HEK293 (cell line): Measurements from ENCODE around the gene BORCS8.

ENCODE experiments used
- CTCF ChIA-PET: fragments of 350-600 bp; formaldehyde crosslinking; extraction: SDS; loops from one replicate; lab custom pipeline; 2021; ENCODE audit warnings: antibody characterized with exemption; lab: Yijun Ruan, JAX
- POLR2A ChIA-PET: fragments of 300-600 bp; formaldehyde crosslinking; extraction: SDS; loops from one replicate; lab custom pipeline; 2020; ENCODE audit warnings: antibody characterized with exemption, inconsistent platforms; lab: Yijun Ruan, JAX
- H3K27ac ChIP-seq: fragments of 200-500 bp; sonication (Bioruptor generic); 2 replicates; pipeline ENCODE4 v1.5.1; 2014; ENCODE audit warnings: low read depth, low read length, control low read depth, inconsistent platforms; ENCODE audit errors: extremely low read depth
- H3K36me3 ChIP-seq, 2 experiments: fragments of 200-500 bp in 1 of 2; sonication (Bioruptor generic) in 1 of 2; 1 replicate in 1 of 2; 2 replicates in 1 of 2; pipeline ENCODE4 v1.5.1; 2014 to 2017; ENCODE audit warnings: inconsistent platforms in 2 of 2, low read length in 2 of 2; ENCODE audit not compliant: control insufficient read depth in 2 of 2, insufficient read depth in 1 of 2
- H3K4me1 ChIP-seq: fragments of 200-500 bp; sonication (Bioruptor generic); 2 replicates; pipeline ENCODE4 v1.5.1; 2014; ENCODE audit warnings: mild to moderate bottlenecking, low read length, inconsistent platforms; ENCODE audit not compliant: control insufficient read depth, insufficient read depth
- H3K4me3 ChIP-seq: 2 replicates; pipeline ENCODE4 v1.5.1; 2011; ENCODE audit warnings: low read depth, mild to moderate bottlenecking, control low read depth, low read length, moderate library complexity
- H3K9me3 ChIP-seq: fragments of 200-500 bp; sonication (Bioruptor generic); 2 replicates; pipeline ENCODE4 v1.5.1; 2014; ENCODE audit warnings: low read depth, low read length, inconsistent platforms; ENCODE audit not compliant: control insufficient read depth, insufficient read depth
- GLIS2 ChIP-seq: fragments of 450-650 bp; formaldehyde crosslinking; IDR thresholded peaks from 2 replicates; pipeline ENCODE4 v1.5.1; 2016; ENCODE audit warnings: missing biosample characterization, missing genetic modification characterization
- SCRT2 ChIP-seq: fragments of 450-650 bp; formaldehyde crosslinking; IDR thresholded peaks from 2 replicates; pipeline ENCODE4 v1.5.1; 2016; ENCODE audit warnings: missing biosample characterization, missing genetic modification characterization
- WT1 ChIP-seq: fragments of 450-650 bp; formaldehyde crosslinking; IDR thresholded peaks from 2 replicates; pipeline ENCODE4 v1.5.1; 2016; ENCODE audit warnings: missing biosample characterization, missing genetic modification characterization
- ZNF121 ChIP-seq: fragments of 450-650 bp; formaldehyde crosslinking; IDR thresholded peaks from 2 replicates; pipeline ENCODE4 v1.5.1; 2016; ENCODE audit warnings: missing biosample characterization, missing genetic modification characterization
- ZNF132 ChIP-seq: fragments of 450-650 bp; formaldehyde crosslinking; IDR thresholded peaks from 2 replicates; pipeline ENCODE4 v1.5.1; 2017; ENCODE audit warnings: missing biosample characterization, missing genetic modification characterization, borderline replicate concordance
- ZNF175 ChIP-seq: fragments of 450-650 bp; formaldehyde crosslinking; IDR thresholded peaks from 2 replicates; pipeline ENCODE4 v1.5.1; 2016; ENCODE audit warnings: missing biosample characterization, missing genetic modification characterization
- ZNF221 ChIP-seq: fragments of 450-650 bp; formaldehyde crosslinking; IDR thresholded peaks from 2 replicates; pipeline ENCODE4 v1.5.1; 2017; ENCODE audit warnings: missing biosample characterization, missing genetic modification characterization, borderline replicate concordance
- ZNF223 ChIP-seq: fragments of 450-650 bp; formaldehyde crosslinking; IDR thresholded peaks from 2 replicates; pipeline ENCODE4 v1.5.1; 2016; ENCODE audit warnings: missing biosample characterization, missing genetic modification characterization
- ZNF24 ChIP-seq: fragments of 450-650 bp; formaldehyde crosslinking; IDR thresholded peaks from 2 replicates; pipeline ENCODE4 v1.5.1; 2016; ENCODE audit warnings: missing biosample characterization, missing genetic modification characterization
- ZNF473 ChIP-seq: fragments of 450-650 bp; formaldehyde crosslinking; IDR thresholded peaks from 2 replicates; pipeline ENCODE4 v1.5.1; 2017; ENCODE audit warnings: missing biosample characterization, missing genetic modification characterization
- ZNF518A ChIP-seq: fragments of 450-650 bp; formaldehyde crosslinking; conservative IDR thresholded peaks from 2 replicates; pipeline ENCODE4 v1.5.1; 2016; ENCODE audit warnings: low read depth, missing biosample characterization, missing genetic modification characterization
- ZNF555 ChIP-seq: fragments of 450-650 bp; formaldehyde crosslinking; conservative IDR thresholded peaks from 2 replicates; pipeline ENCODE4 v1.5.1; 2017; ENCODE audit warnings: missing biosample characterization, mild to moderate bottlenecking, missing genetic modification characterization, inconsistent platforms
- ZNF560 ChIP-seq: fragments of 450-650 bp; formaldehyde crosslinking; IDR thresholded peaks from 2 replicates; pipeline ENCODE4 v1.5.1; 2017; ENCODE audit warnings: missing biosample characterization, missing genetic modification characterization, borderline replicate concordance
- ZNF660 ChIP-seq: fragments of 450-650 bp; IDR thresholded peaks from 2 replicates; pipeline ENCODE4 v1.5.1; 2018; ENCODE audit warnings: missing biosample characterization, mild to moderate bottlenecking, missing genetic modification characterization
- ZNF677 ChIP-seq: fragments of 450-650 bp; IDR thresholded peaks from 2 replicates; pipeline ENCODE4 v1.5.0; 2018; ENCODE audit warnings: missing biosample characterization, mild to moderate bottlenecking, missing genetic modification characterization, moderate library complexity
- TF ChIP-seq, protein P1 (sequence below): fragments of 450-650 bp; formaldehyde crosslinking; IDR thresholded peaks from 2 replicates; pipeline ENCODE4 v1.5.1; 2017; ENCODE audit warnings: missing biosample characterization, missing genetic modification characterization

The BORCS8 gene

GRCh38 chr19:19203012-19203856 lies 11.3 kb upstream of the BORCS8 start, which contains the start of gene NR2C2AP (continued):
- 0 out of 2 replicates have a peak, but pooled peaks have one; percentile 61 for TF ChIP-seq ZNF660 (tag by site-specific recombination)
- TF ChIP-seq ZNF221 = no peak
- no peak for TF ChIP-seq ZNF677 (tag by site-specific recombination)
- no peak for TF ChIP-seq ZNF560 (tag by site-specific recombination)
- TF ChIP-seq SCRT2 (tag by site-specific recombination) = peak; percentile 76
- no peak for TF ChIP-seq ZNF555 (tag by site-specific recombination)
- TF ChIP-seq WT1 (tag by site-specific recombination) = no peak
- no peak for TF ChIP-seq ZNF132 (tag by site-specific recombination)
- no peak for TF ChIP-seq ZNF24 (tag by site-specific recombination)
- no peak for TF ChIP-seq ZNF223 (tag by site-specific recombination)
- TF ChIP-seq, protein P1, sequence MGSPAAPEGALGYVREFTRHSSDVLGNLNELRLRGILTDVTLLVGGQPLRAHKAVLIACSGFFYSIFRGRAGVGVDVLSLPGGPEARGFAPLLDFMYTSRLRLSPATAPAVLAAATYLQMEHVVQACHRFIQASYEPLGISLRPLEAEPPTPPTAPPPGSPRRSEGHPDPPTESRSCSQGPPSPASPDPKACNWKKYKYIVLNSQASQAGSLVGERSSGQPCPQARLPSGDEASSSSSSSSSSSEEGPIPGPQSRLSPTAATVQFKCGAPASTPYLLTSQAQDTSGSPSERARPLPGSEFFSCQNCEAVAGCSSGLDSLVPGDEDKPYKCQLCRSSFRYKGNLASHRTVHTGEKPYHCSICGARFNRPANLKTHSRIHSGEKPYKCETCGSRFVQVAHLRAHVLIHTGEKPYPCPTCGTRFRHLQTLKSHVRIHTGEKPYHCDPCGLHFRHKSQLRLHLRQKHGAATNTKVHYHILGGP (tag by site-specific recombination) = no peak
- no peak for TF ChIP-seq ZNF518A
- TF ChIP-seq ZNF175 (tag by site-specific recombination) = no peak
- no peak for TF ChIP-seq ZNF473 (tag by site-specific recombination)

GRCh38 chr19:19202707-19203011 lies 10.7 kb upstream of the BORCS8 start:
- TF ChIP-seq ZNF121 (tag by site-specific recombination) = no peak
- peak; percentile 15; the same call in 1 of the 2 replicates for TF ChIP-seq GLIS2 (tag by site-specific recombination)
- Histone ChIP-seq H3K36me3 (peaks cover 4 to 35% of the 10 kb centered on the region in 2 experiments; a peak in 2 of 3 replicates), H3K4me3 (peak overlapping the region; percentile 62), H3K4me1 (no peaks in the 10 kb centered on the region), H3K27ac (peak overlapping the region; percentile 62), H3K9me3 (no peaks in the 10 kb centered on the region)
- CTCF ChIA-PET = interaction anchor here (0.6 to 1.1 kb wide), 3 partner anchors 7 to 23 kb away, joined by 3 to 6 read pairs (median 3); no protein-coding TSS in a partner anchor
- POLR2A ChIA-PET = interaction anchor here (0.6 to 3.5 kb wide), 7 partner anchors 10 to 836 kb away, joined by 3 to 60 read pairs (median 4); partner anchors contain the start of genes BORCS8, MEF2B and RFXANK
